GM23338 (cell line): ENCODE data around the gene PSTK. TPM values are rescaled to one million over a fixed set of nuclear protein-coding genes. Genes with fewer than 3 reads are reported as not detected.

Experiments used
- ATAC-seq: fragments of 200-7000 bp; cut with Tn5 transposase; 3 replicates; pipeline ENCODE4 v1.9.1; 2020
- DNase-seq: peaks from one replicate; pipeline ENCODE4 v3.0.0-alpha.2; 2015; ENCODE audit warnings: low spot score
- H2AFZ ChIP-seq: fragments of 200-600 bp; sonication (generic); 2 replicates; pipeline ENCODE4 v1.8.0; 2016; ENCODE audit warnings: antibody characterized with exemption, mild to moderate bottlenecking, moderate library complexity
- H3F3A ChIP-seq: fragments of 200-600 bp; sonication (generic); replicated peaks from 2 replicates; pipeline ENCODE4 v1.8.0; 2017; ENCODE audit warnings: antibody characterized with exemption, mixed run types, low read depth
- H3K27ac ChIP-seq: fragments of 200-600 bp; sonication (generic); 2 replicates; pipeline ENCODE4 v1.6.1; 2016; ENCODE audit warnings: low read depth
- H3K27me3 ChIP-seq: fragments of 200-600 bp; sonication (generic); 2 replicates; pipeline ENCODE4 v1.8.0; 2016; ENCODE audit warnings: mild to moderate bottlenecking, mixed run types, moderate library complexity; ENCODE audit not compliant: insufficient read depth
- H3K36me3 ChIP-seq: fragments of 200-600 bp; sonication (generic); 2 replicates; pipeline ENCODE4 v1.8.0; 2016; ENCODE audit warnings: mild to moderate bottlenecking; ENCODE audit not compliant: insufficient read depth
- H3K4me1 ChIP-seq: fragments of 200-600 bp; sonication (generic); 2 replicates; pipeline ENCODE4 v1.8.0; 2016; ENCODE audit warnings: mild to moderate bottlenecking, moderate library complexity; ENCODE audit not compliant: insufficient read depth
- H3K4me2 ChIP-seq: fragments of 200-600 bp; sonication (generic); 2 replicates; pipeline ENCODE4 v1.7.1; 2017; ENCODE audit warnings: mixed run types
- H3K4me3 ChIP-seq: fragments of 200-600 bp; sonication (generic); 2 replicates; pipeline ENCODE4 v1.6.1; 2016; ENCODE audit warnings: mixed run types
- H3K79me2 ChIP-seq: fragments of 200-600 bp; sonication (generic); replicated peaks from 2 replicates; pipeline ENCODE4 v1.8.0; 2017; ENCODE audit warnings: mild to moderate bottlenecking; ENCODE audit not compliant: insufficient read depth
- H3K9me2 ChIP-seq: fragments of 200-600 bp; sonication (generic); 2 replicates; pipeline ENCODE4 v1.8.0; 2017; ENCODE audit not compliant: insufficient read depth
- H4K20me1 ChIP-seq: fragments of 200-600 bp; sonication (generic); replicated peaks from 2 replicates; pipeline ENCODE4 v1.8.0; 2017; ENCODE audit warnings: mild to moderate bottlenecking; ENCODE audit not compliant: insufficient read depth
- H3K27ac Mint-ChIP-seq: 2 replicates; pipeline ENCODE4 v1.8.0; 2020; ENCODE audit warnings: inconsistent platforms, mild to moderate bottlenecking, moderate library complexity, mixed read lengths
- H3K27me3 Mint-ChIP-seq: 3 replicates; pipeline ENCODE4 v1.8.0; 2022; ENCODE audit warnings: low read depth, mild to moderate bottlenecking, moderate library complexity, mixed read lengths, inconsistent platforms; ENCODE audit not compliant: insufficient read depth, poor library complexity
- H3K36me3 Mint-ChIP-seq: 3 replicates; pipeline ENCODE4 v1.8.0; 2021; ENCODE audit warnings: low read depth, mild to moderate bottlenecking, inconsistent platforms, moderate library complexity, mixed read lengths
- H3K4me1 Mint-ChIP-seq: 3 replicates; pipeline ENCODE4 v1.8.0; 2020; ENCODE audit warnings: mild to moderate bottlenecking, inconsistent platforms, mixed read lengths
- H3K4me3 Mint-ChIP-seq: 3 replicates; pipeline ENCODE4 v1.8.0; 2021; ENCODE audit warnings: moderate library complexity, mild to moderate bottlenecking, inconsistent platforms, mixed read lengths
- H3K9me3 Mint-ChIP-seq: 3 replicates; pipeline ENCODE4 v1.8.0; 2020; ENCODE audit warnings: moderate library complexity, mild to moderate bottlenecking, inconsistent platforms, mixed read lengths
- CREB1 ChIP-seq: fragments of 250-450 bp; sonication (Bioruptor Pico); IDR thresholded peaks from 2 replicates; pipeline ENCODE4 v1.5.0; 2020; ENCODE audit warnings: low read depth, mild to moderate bottlenecking, moderate library complexity
- EZH2 ChIP-seq: fragments of 200-600 bp; sonication (generic); IDR thresholded peaks from one replicate; pipeline ENCODE4 v1.8.0; 2017; ENCODE audit warnings: antibody characterized with exemption, mild to moderate bottlenecking, low read depth; ENCODE audit not compliant: unreplicated experiment
- EZH2phosphoT487 ChIP-seq: fragments of 200-600 bp; sonication (generic); IDR thresholded peaks from one replicate; pipeline ENCODE4 v1.8.1; 2018; ENCODE audit warnings: antibody characterized with exemption; ENCODE audit not compliant: unreplicated experiment
- JUNB ChIP-seq: IDR thresholded peaks from one replicate; pipeline ENCODE4 v1.6.1; 2016; ENCODE audit warnings: antibody characterized with exemption; ENCODE audit not compliant: unreplicated experiment
- NANOG ChIP-seq: IDR thresholded peaks from 2 replicates; pipeline ENCODE4 v1.6.1; 2016; ENCODE audit warnings: antibody characterized with exemption, borderline replicate concordance
- POLR2AphosphoS5 ChIP-seq: IDR thresholded peaks from 2 replicates; pipeline ENCODE4 v1.6.1; 2016; ENCODE audit warnings: antibody characterized with exemption, low read depth
- STAT1 ChIP-seq: IDR thresholded peaks from one replicate; pipeline ENCODE4 v1.6.1; 2016; ENCODE audit warnings: antibody characterized with exemption; ENCODE audit not compliant: unreplicated experiment
- ZNF114 ChIP-seq: fragments of 250-450 bp; sonication (Bioruptor Pico); IDR thresholded peaks from 2 replicates; pipeline ENCODE4 v1.5.0; 2020; ENCODE audit warnings: mild to moderate bottlenecking, moderate library complexity
- ZNF331 ChIP-seq: fragments of 250-450 bp; sonication (Bioruptor Pico); IDR thresholded peaks from 2 replicates; pipeline ENCODE4 v1.5.0; 2020; ENCODE audit warnings: low read depth, mild to moderate bottlenecking, moderate library complexity
- ZNF462 ChIP-seq: fragments of 250-450 bp; sonication (Bioruptor Pico); IDR thresholded peaks from 2 replicates; pipeline ENCODE4 v1.5.0; 2020; ENCODE audit warnings: mild to moderate bottlenecking, moderate library complexity
- polyA plus RNA-seq: library from polyadenylated mRNA; unstranded; fragments of >200 nt; fragmentation: Nextera tagmentation; extraction: Ambion mirVana; gene quantifications from 2 replicates; pipeline ENCODE4 v1.2.1, GENCODE V29; 2016
- total RNA-seq: library from RNA; depleted of rRNA; stranded (reverse); fragments of >200 nt; shearing (Covaris generic); gene quantifications from 2 replicates; pipeline ENCODE4 v1.2.3, GENCODE V29; 2014
- TF ChIP-seq, protein P1 (sequence below), 2 experiments: fragments of 200-600 bp in 1 of 2; sonication (generic) in 1 of 2; conservative IDR thresholded peaks; 2 replicates each; pipeline versions ENCODE4 v1.5.1 to v1.6.1; 2016 to 2017; ENCODE audit warnings: antibody characterized with exemption in 2 of 2, low read depth in 2 of 2, mild to moderate bottlenecking in 2 of 2, moderate library complexity in 1 of 2
- TF ChIP-seq, protein P2 (sequence below): IDR thresholded peaks from one replicate; pipeline ENCODE4 v1.6.1; 2018; ENCODE audit warnings: antibody characterized with exemption; ENCODE audit not compliant: unreplicated experiment
- TF ChIP-seq, protein P3 (sequence below): IDR thresholded peaks from 2 replicates; pipeline ENCODE4 v1.6.1; 2016; ENCODE audit warnings: antibody characterized with exemption

Gene PSTK
- total and polyA plus RNA-seq, 2 experiments from 2014 or later: 2.3 to 9.3 TPM

DNA sequence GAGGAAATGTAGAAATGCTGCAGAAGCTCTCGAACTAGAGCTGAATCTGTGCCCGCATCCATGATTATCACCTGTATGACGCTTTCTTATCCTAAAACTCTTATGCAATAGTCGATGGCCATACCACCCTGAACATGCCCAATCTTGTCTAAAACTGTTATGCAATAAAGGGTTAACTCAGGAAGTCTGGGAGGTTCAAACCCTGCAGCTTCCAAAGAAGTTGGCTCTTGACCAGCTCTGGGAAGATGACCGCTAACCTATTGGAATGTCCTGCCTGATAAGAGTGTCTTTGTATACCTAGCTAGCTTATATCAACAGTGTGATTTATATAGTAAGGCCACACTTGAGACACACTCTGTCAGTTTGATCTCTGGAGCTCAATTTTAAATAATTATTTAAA, 22.7 kb upstream of the PSTK start:
- H3K4me1 Mint-ChIP-seq: peaks cover 8% of the 10 kb centered on the region
- Histone ChIP-seq H3K27ac (no peak overlapping the region), H3K36me3 (no peaks in the 10 kb centered on the region; the same call in 1 of the 2 replicates), H3K4me2 (no peak overlapping the region), H3K27me3 (peaks cover 30% of the 10 kb centered on the region), H3F3A (0 out of 2 replicates have a peak, but pooled peaks cover 2% of the 10 kb centered on the region), H4K20me1 (no peaks in the 10 kb centered on the region; the same call in 1 of the 2 replicates), H3K79me2 (no peaks in the 10 kb centered on the region), H3K4me3 (no peak overlapping the region), H3K4me1 (peaks cover 4% of the 10 kb centered on the region; the same call in 1 of the 2 replicates), H3K9me2 (peaks cover 12% of the 10 kb centered on the region), H2AFZ (no peak overlapping the region)
- no peak overlapping the region for H3K4me3 Mint-ChIP-seq
- peaks cover 37% of the 10 kb centered on the region for H3K27me3 Mint-ChIP-seq
- no peak for ATAC-seq
- H3K36me3 Mint-ChIP-seq: peaks cover 7% of the 10 kb centered on the region
- DNase-seq: no peak
- no peak overlapping the region for H3K27ac Mint-ChIP-seq
- peaks cover 18% of the 10 kb centered on the region; the same call in 2 of the 3 replicates for H3K9me3 Mint-ChIP-seq
- TF ChIP-seq ZNF462 (CRISPR knock-in tag): no peak
- TF ChIP-seq NANOG: no peak
- no peak for TF ChIP-seq EZH2
- no peak for TF ChIP-seq POLR2AphosphoS5
- TF ChIP-seq, protein P1, sequence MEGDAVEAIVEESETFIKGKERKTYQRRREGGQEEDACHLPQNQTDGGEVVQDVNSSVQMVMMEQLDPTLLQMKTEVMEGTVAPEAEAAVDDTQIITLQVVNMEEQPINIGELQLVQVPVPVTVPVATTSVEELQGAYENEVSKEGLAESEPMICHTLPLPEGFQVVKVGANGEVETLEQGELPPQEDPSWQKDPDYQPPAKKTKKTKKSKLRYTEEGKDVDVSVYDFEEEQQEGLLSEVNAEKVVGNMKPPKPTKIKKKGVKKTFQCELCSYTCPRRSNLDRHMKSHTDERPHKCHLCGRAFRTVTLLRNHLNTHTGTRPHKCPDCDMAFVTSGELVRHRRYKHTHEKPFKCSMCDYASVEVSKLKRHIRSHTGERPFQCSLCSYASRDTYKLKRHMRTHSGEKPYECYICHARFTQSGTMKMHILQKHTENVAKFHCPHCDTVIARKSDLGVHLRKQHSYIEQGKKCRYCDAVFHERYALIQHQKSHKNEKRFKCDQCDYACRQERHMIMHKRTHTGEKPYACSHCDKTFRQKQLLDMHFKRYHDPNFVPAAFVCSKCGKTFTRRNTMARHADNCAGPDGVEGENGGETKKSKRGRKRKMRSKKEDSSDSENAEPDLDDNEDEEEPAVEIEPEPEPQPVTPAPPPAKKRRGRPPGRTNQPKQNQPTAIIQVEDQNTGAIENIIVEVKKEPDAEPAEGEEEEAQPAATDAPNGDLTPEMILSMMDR (conservative IDR thresholded peaks at IDR 0.05; ENCODE audit: low read depth in 2 of 2): no peak
- no peak for TF ChIP-seq CREB1
- TF ChIP-seq EZH2phosphoT487: no peak
- no peak for TF ChIP-seq STAT1
- no peak for TF ChIP-seq JUNB
- TF ChIP-seq, protein P2, sequence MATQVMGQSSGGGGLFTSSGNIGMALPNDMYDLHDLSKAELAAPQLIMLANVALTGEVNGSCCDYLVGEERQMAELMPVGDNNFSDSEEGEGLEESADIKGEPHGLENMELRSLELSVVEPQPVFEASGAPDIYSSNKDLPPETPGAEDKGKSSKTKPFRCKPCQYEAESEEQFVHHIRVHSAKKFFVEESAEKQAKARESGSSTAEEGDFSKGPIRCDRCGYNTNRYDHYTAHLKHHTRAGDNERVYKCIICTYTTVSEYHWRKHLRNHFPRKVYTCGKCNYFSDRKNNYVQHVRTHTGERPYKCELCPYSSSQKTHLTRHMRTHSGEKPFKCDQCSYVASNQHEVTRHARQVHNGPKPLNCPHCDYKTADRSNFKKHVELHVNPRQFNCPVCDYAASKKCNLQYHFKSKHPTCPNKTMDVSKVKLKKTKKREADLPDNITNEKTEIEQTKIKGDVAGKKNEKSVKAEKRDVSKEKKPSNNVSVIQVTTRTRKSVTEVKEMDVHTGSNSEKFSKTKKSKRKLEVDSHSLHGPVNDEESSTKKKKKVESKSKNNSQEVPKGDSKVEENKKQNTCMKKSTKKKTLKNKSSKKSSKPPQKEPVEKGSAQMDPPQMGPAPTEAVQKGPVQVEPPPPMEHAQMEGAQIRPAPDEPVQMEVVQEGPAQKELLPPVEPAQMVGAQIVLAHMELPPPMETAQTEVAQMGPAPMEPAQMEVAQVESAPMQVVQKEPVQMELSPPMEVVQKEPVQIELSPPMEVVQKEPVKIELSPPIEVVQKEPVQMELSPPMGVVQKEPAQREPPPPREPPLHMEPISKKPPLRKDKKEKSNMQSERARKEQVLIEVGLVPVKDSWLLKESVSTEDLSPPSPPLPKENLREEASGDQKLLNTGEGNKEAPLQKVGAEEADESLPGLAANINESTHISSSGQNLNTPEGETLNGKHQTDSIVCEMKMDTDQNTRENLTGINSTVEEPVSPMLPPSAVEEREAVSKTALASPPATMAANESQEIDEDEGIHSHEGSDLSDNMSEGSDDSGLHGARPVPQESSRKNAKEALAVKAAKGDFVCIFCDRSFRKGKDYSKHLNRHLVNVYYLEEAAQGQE: no peak
- no peak for TF ChIP-seq ZNF331 (CRISPR knock-in tag)
- TF ChIP-seq ZNF114 (CRISPR knock-in tag): no peak
- TF ChIP-seq, protein P3, sequence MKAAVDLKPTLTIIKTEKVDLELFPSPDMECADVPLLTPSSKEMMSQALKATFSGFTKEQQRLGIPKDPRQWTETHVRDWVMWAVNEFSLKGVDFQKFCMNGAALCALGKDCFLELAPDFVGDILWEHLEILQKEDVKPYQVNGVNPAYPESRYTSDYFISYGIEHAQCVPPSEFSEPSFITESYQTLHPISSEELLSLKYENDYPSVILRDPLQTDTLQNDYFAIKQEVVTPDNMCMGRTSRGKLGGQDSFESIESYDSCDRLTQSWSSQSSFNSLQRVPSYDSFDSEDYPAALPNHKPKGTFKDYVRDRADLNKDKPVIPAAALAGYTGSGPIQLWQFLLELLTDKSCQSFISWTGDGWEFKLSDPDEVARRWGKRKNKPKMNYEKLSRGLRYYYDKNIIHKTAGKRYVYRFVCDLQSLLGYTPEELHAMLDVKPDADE: no peak
